ENCODE results near the gene VEGFB.

The VEGFB gene

DNA sequence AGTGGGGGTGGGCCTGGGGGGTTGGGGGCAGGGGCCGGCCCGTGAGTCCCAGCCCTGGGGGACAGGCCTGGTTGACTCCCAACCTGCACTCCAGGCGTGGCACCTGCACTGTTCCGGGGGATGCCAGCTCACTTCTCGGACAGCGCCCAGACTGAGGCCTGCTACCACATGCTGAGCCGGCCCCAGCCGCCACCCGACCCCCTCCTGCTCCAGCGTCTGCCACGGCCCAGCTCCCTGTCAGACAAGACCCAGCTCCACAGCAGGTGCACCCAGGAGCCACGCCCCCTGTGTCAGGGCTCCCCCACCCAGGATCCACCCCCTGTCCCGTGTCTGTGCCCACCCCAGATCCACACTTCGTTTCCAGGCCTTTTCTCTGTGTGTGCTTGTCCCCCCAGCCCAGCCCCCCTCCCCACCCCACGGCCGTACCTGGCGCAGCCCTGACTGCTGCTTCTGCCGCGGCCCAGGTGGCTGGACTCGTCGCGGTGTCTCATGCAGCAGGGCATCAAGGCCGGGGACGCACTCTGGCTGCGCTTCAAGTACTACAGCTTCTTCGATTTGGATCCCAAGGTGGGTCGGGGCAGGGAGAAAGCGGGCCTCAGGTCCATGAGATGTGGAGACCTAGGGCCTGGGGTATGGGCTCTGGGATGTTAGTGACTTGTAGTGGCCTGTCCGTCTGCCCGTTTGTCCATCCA lies 23.1 kb upstream of the VEGFB start:
- DNase-seq (ENCODE audit: low read depth) = no peak

- no peak for DNase-seq (ENCODE audit: low read depth)
Observed at GRCh38 chr11:64216879-64217278, 17.5 kb upstream of the VEGFB start.

- no peak for DNase-seq (ENCODE audit: low read depth)
Observed at GRCh38 chr11:64218628-64219353, 15.6 kb upstream of the VEGFB start.

DNA sequence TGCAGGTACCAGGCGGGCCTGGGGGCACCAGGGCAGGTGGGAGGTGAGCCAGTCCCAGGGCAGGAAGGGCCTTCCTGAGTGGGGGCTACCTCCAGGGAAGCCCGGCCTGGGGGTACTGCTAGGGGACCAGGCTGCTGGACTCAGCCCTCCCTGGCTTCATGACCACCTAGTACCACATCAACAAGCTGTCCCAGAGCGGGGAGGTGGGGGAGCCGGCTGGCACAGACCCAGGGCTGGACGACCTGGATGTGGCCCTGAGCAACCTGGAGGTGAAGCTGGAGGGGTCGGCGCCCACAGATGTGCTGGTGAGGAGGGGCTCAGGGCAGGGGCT lies 15.1 kb upstream of the VEGFB start:
- no peak for DNase-seq (ENCODE audit: low read depth)

DNA sequence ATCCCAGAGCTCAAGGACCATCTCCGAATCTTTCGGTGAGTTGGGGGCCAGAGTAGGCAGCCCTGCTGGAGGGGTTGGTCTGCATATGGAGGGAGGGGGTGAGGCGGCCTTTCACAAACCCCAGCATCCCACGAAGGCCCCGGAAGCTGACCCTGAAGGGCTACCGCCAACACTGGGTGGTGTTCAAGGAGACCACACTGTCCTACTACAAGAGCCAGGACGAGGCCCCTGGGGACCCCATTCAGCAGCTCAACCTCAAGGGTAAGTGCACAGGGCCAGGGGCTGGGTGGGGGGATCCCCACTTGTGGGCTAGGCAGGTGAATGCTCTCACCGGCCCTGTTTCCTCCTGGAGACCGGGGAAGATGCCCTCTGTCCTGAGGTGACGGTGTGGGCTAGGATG lies 14.6 kb upstream of the VEGFB start:
- DNase-seq (ENCODE audit: low read depth) = no peak

- no peak for DNase-seq (ENCODE audit: low read depth)
Observed at GRCh38 chr11:64220271-64220670, 14.1 kb upstream of the VEGFB start.

- no peak for DNase-seq (ENCODE audit: low read depth)
Observed at GRCh38 chr11:64220798-64221197, 13.6 kb upstream of the VEGFB start.

DNA sequence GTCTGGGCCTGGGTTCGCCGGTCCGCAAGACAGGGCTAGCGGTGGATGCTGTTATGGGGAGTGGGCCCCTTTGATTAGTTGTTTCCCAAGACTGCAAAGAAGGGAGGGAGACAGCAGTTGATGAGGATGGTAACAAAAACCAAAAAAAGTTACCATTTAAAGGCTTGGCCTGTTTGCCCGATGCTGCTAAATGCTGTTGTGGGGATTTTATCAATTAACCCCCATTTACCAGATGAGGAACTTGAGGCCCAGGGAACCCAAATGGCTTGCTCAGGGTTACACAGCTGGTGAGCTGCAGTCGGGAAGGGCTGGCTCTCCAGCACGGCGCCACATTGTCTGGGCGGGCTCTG lies 11.8 kb upstream of the VEGFB start:
- DNase-seq (ENCODE audit: low read depth) = no peak

GRCh38 chr11:64223001-64223651 lies 11.3 kb upstream of the VEGFB start:
- no peak for DNase-seq (ENCODE audit: low read depth)

DNA sequence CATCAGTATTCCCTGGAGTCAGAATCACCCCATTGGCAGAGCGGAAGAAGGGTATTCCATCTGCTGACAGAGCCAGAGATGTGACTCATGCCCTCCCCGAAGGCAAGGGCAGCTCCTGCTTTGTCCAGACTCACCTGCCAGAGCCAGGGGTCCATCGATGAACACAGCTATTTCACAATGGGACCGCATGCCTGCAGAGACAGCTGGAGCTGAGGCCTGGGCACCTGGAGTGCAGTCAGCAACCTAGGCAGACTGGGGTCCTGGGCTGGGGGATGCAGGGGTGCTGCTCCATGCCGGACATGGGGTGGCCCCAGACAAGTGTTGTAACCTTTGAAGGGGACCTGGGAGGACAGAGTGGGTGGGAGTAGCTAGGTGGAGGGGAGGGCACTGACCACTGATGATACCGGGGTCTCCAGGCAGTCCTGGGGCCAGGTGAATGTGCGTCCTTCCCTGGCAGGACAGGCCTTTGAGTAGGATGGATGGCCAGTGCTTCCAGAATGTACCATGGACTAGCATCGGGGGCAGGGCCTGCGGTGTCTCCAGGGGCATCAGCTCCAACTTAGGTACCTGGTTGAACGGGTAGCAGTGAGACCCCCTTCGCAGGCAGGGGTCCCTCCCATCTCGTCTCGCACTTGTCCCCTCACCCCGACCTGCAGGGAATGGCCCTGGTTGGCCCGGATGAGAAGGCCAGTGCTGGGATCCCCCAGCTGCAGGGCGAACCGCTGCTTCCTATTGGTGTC lies 10.1 kb upstream of the VEGFB start:
- DNase-seq (ENCODE audit: low read depth) = no peak

- no peak for DNase-seq (ENCODE audit: low read depth)
Observed at GRCh38 chr11:64224891-64225607, 9.3 kb upstream of the VEGFB start.

GRCh38 chr11:64225608-64226506 lies 8.5 kb upstream of the VEGFB start, which contains the start of the genes NUDT22 and TRPT1:
TSS of gene NUDT22 (plus strand) at chr11:64226274. CDS start at chr11:64226653, 379 bp downstream.
TSS of gene TRPT1 (minus strand) at chr11:64226186. CDS start at chr11:64225860, 326 bp downstream.
- DNase-seq (ENCODE audit: low read depth) = peak; percentile 47

DNA sequence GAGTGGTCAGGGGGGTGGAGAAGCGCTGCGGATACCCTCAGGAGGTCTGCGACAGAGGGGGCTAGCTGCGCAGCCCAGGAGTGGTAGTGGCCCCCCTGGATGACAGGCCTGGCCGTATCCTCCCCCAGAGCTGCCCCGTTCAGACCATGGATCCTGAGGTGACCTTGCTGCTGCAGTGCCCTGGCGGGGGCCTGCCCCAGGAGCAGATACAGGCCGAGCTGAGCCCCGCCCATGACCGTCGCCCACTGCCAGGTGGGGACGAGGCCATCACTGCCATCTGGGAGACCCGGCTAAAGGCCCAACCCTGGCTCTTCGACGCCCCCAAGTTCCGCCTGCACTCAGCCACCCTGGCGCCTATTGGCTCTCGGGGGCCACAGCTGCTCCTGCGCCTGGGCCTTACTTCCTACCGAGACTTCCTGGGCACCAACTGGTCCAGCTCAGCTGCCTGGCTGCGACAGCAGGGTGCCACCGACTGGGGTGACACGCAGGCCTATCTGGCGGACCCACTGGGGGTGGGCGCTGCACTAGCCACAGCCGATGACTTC lies 7.8 kb upstream of the VEGFB start:
- no peak for DNase-seq (ENCODE audit: low read depth)

GRCh38 chr11:64227405-64227956 lies 6.9 kb upstream of the VEGFB start:
- DNase-seq (ENCODE audit: low read depth) = no peak

DNA sequence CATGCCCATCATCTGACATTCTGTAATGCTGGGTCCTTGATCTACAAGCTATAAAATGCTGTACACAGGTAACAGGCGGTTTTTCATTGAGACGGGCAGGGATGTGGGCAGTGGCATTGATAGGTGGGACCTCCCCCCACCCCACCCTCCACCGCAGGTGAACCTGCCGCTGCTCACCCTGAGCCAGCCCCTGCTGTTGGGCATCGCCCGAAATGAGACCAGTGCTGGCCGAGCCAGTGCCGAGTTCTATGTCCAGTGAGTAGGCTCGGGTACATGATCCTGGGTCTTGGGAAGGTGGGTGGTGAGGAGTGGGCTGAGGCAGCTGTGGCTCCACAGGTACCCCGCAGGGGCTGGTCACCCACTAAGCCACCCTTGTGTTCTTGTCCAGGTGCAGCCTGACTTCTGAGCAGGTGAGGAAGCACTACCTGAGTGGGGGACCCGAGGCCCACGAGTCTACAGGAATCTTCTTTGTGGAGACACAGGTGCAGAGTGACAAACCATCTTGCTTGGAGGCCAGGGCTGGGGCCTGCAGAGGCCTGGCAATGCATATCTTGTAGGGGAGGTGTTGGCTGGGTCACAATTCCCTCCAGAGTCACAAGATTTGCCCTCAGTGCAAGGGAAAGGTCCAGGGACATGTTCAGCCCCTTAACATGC lies 5.2 kb upstream of the VEGFB start:
- no peak for DNase-seq (ENCODE audit: low read depth)

GRCh38 chr11:64229744-64230170 lies 4.6 kb upstream of the VEGFB start:
- no peak for DNase-seq (ENCODE audit: low read depth)

DNA sequence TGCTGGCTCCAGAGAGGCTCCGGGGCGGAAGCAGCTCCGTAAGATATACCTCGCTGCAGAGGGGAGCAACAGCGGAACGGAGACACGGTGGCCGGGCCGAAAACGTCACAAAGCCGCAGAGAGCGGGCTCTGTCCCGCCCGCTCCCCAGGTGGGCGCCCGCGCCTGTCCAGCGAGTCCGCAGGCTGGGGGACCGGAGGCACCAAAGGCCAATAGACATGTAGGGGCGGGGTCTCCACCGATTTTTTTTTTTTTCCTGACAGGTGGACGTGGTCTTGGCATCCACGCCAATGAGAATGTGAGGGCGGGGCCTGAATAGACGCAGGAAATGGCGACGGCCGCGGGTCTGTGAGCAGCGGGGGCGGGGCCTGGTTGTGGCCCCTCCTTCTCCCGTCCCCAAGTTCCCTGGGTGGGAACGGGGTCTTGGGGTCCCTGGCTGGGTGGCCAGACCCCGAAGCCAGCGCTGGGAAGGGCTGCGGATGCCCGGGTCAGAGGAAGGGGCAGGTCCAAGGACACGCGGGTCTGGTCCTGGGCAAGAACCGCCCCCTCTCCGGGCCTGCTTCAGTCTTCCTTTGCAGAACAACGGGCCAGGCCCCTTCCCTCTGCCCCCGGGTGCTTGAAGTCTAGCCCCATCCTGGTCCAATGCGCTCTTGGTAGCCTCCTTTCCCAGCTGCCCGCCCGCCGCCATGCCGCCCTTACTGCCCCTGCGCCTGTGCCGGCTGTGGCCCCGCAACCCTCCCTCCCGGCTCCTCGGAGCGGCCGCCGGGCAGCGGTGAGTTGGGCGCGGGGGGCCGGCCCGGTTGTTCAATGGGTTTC lies 4.0 kb upstream of the VEGFB start, which contains the start of gene DNAJC4:
DNAJC4 (plus strand) TSS at position 378 of the 814 bp plus-strand sequence; CDS start at position 685, 307 bp downstream.
- DNase-seq (ENCODE audit: low read depth) = peak; percentile 79

GRCh38 chr11:64230985-64231365 lies 3.4 kb upstream of the VEGFB start:
- no peak for DNase-seq (ENCODE audit: low read depth)

DNA sequence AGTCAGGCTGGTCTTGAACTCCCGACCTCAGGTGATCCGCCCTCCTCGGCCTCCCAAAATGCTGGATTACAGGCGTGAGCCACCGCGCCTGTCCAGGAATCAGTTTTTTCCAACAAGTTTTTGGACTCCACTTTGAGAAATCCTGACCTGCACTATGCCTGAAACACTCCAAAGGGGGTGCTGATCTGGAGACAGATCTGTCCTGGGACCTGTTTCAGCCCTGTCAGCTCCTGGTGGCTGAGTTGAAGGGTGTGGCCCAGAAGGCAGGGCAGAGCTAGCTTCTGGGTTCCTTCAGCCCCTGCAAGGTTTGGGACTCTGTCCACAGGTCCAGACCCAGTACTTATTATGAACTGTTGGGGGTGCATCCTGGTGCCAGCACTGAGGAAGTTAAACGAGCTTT lies 2.8 kb upstream of the VEGFB start:
- DNase-seq (ENCODE audit: low read depth) = no peak
